GM10248 (cell line): ENCODE data around the gene NPB.

Source experiments
- CTCF ChIA-PET: fragments of 300-600 bp; sonication (Branson Sonifier 250); formaldehyde crosslinking; extraction: SDS; loops from one replicate; lab custom pipeline; 2021; ENCODE audit warnings: antibody characterized with exemption; lab: Yijun Ruan, JAX
- POLR2A ChIA-PET: fragments of 350-650 bp; sonication (Branson Sonifier 250); formaldehyde crosslinking; extraction: SDS; loops from one replicate; lab custom pipeline; 2020; ENCODE audit warnings: antibody characterized with exemption; lab: Yijun Ruan, JAX
- DNase-seq: peaks from one replicate; pipeline ENCODE4 v3.0.0; 2012; ENCODE audit errors: extremely low spot score
- CTCF ChIP-seq: IDR thresholded peaks from 2 replicates; pipeline ENCODE4 v1.5.1; 2012; ENCODE audit warnings: mild to moderate bottlenecking, low read depth; ENCODE audit errors: extremely low read depth, missing control alignments, control extremely low read depth

Gene NPB

GRCh38 chr17:81888988-81889595, 12.9 kb upstream of the NPB start:
- DNase-seq, result no peak
- ChIA-PET POLR2A (no interaction called here), CTCF (interaction anchor here (1.5 to 1.7 kb wide), 2 partner anchors 9 to 19 kb away, joined by 4 to 5 read pairs; partner anchors contain the start of gene ARHGDIA)
- TF ChIP-seq CTCF, result no peak

GRCh38 chr17:81889602-81890001, 12.4 kb upstream of the NPB start:
- ChIA-PET CTCF (interaction anchor here (1.5 to 1.7 kb wide), 2 partner anchors 10 to 19 kb away, joined by 4 to 5 read pairs; partner anchors contain the start of gene ARHGDIA), POLR2A (no interaction called here)
- DNase-seq, result no peak
- no peak for TF ChIP-seq CTCF

GRCh38 chr17:81890447-81891302, 11.4 kb upstream of the NPB start:
- POLR2A ChIA-PET, result no interaction called here
- CTCF ChIA-PET, result interaction anchor here (1.5 to 1.7 kb wide), 2 partner anchors 11 to 20 kb away, joined by 4 to 5 read pairs; partner anchors contain the start of gene ARHGDIA
- DNase-seq, result no peak
- TF ChIP-seq CTCF, result no peak

GRCh38 chr17:81891303-81891552, 10.8 kb upstream of the NPB start:
- no peak for DNase-seq
- TF ChIP-seq CTCF, result no peak
- POLR2A ChIA-PET, result no interaction called here
- CTCF ChIA-PET, result no interaction called here

GRCh38 chr17:81895400-81895799, 6.6 kb upstream of the NPB start:
- ChIA-PET POLR2A (no interaction called here), CTCF (interaction anchor here (1.3 kb wide), 1 partner anchor 9 kb away, joined by 3 read pairs; no protein-coding TSS in a partner anchor)
- TF ChIP-seq CTCF, result no peak
- no peak for DNase-seq

- no peak for TF ChIP-seq CTCF
- POLR2A ChIA-PET, result interaction anchor here (0.6 kb wide), 1 partner anchor 227 kb away, joined by 4 read pairs; no protein-coding TSS in a partner anchor
- DNase-seq, result no peak
- CTCF ChIA-PET, result interaction anchor here (1.0 to 1.3 kb wide), 4 partner anchors 11 to 29 kb away, joined by 3 to 5 read pairs (median 4); no protein-coding TSS in a partner anchor
These were observed 3.8 kb upstream of the NPB start for GRCh38 chr17:81898029-81898866.
